ENCODE results near the gene KCTD11.
"Not testable (repeated sequence)": the region's sequence is repeated elsewhere in the genome, so short reads cannot be mapped to it uniquely, and the experiment has no call there.

KCTD11 gene

DNA sequence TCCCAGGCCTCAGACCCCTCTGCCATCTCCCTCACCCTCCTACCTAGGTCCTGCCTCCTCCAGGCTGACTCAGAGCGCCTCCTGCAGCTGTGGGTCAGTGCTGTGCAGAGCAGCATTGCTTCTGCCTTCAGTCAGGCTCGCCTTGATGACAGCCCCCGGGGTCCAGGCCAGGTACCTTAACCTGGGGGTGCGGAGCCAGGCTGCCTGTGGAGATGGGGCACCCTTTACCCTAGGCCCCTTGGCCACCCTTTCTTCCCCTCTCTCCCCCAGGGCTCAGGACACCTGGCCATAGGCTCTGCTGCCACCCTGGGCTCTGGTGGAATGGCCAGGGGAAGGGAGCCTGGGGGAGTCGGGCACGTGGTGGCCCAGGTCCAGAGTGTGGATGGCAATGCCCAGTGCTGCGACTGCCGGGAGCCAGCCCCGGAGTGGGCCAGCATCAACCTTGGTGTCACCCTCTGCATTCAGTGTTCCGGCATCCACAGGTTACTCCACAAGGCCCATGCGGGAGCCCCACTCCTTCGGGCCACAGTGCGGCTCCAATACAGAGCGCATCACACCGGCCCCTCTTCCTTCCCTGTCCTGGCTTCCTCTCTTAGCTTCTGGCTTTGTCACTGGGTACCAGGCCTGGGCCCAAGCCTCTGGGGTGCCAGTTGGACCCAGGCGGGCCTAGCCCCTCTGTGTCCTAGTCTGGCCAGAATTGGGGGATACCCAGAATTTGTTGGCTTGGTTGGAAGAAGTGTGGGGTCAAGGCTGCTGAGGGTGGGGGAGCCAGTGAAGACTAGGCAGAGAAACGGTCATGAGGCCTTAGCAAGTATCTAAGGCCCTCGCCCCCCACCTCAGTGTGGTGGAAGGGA is 5.0 kb upstream of the KCTD11 start:
- no peak for DNase-seq

DNA sequence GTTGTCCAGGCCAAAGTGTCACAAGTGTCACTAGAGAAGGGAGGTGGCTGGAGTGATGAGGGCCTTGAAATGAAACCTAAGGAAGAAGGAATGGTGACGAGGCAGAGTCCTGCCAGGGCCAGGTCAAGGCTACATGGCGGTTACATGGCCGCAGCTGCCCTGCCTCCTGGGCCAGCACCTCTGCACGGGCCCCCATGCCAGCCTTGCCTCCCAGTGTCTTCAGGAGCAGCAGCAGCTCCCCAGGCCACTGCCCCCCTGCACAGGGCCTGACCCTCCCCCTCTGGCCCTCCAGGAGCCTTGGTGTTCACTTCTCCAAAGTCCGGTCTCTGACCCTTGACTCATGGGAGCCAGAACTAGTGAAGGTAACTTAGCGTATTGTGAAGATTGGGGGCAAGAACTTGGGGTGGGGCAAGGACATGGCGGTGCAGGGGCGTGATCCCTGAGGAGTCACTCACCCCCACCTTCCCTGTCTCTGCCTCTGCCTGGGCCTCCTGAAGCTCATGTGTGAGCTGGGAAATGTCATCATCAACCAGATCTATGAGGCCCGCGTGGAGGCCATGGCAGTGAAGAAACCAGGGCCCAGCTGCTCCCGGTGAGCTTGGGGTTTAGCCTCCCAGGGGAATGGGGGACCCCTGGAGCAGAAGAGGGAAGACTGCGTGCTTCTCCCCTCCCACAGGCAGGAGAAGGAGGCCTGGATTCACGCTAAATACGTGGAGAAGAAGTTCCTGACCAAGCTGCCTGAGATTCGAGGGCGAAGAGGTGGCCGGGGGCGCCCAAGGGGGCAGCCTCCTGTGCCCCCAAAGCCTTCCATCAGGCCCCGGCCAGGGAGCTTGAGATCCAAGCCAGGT is 4.1 kb upstream of the KCTD11 start:
- no peak for DNase-seq

DNA sequence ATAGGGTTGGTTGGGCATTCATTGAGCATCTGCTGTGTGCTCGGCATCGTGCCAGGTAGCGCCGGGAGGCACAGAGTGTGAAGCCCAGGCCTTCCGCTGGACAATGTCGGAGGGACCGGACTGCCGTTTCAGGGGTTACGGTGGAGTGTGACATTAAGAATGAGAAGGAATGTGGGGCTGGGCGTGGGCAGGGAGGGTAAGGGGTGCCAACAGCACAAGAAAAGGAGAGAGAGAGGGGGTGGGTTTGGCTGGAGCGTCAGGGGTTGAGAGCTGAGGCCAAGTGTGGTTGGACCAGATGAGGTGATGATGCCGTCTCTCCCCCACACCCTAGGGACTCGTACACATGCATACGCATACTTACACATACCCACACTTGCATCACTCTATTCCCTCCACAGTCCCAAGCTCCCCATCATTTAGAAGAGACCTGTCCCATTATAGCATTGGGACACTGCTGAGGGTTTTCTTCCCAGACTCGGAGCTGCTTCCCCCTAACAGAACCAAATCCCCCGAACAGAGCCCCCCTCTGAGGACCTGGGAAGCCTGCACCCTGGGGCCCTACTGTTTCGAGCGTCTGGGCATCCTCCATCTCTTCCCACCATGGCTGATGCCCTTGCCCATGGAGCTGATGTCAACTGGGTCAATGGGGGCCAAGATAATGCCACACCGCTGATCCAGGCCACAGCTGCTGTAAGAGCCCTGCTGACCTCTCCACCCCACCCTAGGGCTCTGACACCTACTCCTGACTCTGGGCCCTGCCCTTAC is 3.3 kb upstream of the KCTD11 start:
- no peak for DNase-seq

DNA sequence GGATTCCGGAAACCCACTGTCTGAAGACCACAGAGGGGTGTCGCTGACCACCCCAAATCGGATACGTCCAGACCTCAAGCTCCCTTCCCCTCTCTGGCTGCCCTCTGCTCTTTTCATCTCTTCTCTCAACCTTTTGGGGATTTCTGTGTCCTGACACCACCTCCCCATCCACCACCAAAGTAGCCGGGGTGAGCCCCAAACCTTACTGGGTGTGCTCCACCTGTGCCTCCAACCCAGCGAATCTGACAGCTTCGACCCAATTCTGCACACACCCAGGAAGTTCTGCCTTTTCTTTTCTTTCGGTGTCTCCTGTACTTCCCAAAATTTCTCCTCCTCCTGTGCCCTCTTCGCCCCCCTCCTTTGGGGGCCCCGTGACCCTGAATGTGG is 534 bp downstream of the KCTD11 start:
- DNase-seq: peak; percentile 29

DNA sequence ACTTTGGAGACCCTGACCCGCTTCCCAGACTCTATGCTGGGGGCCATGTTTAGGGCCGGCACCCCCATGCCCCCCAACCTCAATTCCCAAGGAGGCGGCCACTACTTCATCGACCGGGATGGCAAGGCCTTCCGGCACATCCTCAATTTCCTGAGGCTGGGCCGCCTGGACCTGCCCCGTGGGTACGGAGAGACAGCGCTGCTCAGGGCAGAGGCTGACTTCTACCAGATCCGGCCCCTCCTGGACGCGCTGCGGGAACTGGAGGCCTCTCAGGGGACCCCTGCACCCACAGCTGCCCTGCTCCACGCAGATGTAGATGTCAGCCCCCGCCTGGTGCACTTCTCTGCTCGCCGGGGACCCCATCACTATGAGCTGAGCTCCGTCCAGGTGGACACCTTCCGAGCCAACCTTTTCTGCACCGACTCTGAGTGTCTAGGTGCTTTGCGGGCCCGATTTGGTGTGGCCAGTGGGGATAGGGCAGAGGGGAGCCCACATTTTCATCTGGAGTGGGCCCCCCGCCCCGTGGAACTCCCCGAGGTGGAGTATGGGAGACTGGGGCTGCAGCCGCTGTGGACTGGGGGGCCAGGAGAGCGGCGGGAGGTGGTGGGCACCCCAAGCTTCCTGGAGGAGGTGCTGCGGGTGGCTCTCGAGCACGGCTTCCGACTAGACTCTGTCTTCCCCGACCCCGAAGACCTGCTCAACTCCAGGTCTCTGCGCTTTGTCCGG is 1.1 kb downstream of the KCTD11 start:
- no peak for DNase-seq

DNA sequence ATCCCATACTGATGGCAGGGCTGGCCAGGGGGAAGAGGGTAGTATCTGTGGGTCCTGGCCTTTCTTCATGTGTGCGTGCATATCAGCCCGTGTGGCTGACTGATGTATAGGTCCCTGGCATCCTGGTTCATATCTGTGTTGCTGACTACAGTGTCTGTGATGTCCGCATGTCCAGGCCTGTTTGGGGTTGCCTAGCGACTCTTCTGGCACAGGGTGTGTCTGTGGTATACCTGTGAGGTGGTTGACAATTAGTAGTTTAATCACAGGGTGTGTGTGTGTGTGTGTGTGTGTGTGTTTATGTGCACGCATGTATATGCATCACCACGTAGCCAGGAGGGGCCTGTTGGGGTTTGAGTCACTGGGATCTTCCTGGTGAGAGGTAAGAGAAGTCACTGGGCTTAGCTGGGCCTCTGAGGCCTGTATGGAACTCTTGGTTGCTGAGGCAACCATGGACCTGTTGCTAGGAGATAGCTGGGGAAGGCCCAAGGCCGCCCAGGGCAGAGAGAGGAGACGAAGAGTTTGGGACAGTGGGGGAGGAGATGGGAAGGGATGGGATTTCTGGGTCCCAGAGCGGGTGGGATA is 2.4 kb downstream of the KCTD11 start:
- no peak for DNase-seq

DNA sequence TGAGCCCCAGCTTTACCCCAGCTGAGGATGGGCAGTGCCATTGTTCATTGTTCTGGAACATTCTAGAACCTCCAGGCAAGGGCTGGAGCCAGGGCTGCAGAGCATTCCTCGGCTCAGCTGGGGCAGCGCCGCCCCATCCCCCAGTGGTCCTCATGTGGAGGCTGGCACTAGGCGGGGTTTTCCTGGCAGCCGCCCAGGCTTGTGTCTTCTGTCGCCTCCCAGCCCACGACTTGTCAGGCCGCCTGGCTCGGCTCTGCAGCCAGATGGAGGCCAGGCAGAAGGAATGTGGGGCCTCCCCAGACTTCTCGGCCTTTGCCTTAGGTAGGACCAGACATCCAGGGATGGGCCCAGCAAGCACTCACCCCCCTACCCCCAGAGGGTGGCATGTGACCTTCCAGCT is 3.1 kb downstream of the KCTD11 start, which contains the start of gene TMEM95:
TSS of gene TMEM95 (plus strand) at position 104 of the 400 bp plus-strand sequence. CDS start at position 153, 49 bp downstream.
- DNase-seq: no peak

DNA sequence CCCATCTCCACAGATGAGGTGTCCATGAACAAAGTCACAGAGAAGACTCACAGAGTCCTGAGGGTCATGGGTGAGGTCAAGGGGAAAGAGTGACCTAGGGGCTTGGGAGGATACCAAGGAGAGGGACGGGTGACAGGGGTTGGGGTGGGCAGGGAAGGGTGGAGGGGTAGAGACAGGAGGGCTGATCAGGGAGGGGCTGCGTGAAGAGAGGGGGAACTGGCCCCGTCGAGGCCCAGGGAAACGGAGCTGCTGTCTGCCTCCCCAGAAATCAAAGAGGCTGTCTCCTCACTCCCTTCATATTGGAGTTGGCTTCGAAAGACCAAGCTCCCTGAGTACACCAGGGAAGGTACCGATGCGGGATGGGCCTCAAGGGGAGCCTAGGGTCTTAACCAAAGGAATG is 3.6 kb downstream of the KCTD11 start:
- no peak for DNase-seq

DNA sequence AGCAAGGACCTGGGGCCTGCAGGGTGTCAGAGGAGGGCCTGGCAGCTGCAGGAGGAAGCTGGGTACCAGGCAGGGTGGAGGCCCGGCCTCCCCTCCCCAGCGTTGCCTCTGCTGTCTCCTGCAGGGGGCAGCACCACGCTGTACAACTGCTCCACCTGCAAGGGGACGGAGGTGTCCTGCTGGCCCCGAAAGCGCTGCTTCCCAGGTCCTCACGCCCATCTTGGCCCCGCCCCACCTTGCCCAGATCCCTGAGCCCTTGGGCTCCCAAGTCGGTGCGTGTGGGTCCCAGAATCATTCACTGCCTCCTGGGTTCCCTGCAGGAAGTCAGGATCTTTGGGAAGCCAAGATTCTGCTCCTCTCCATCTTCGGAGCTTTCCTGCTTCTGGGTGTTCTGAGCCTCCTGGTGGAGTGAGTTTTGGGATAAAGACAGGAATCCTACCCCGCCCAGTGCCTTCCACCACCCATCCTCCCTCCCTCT is 4.1 kb downstream of the KCTD11 start:
- DNase-seq: peak; percentile 85

DNA sequence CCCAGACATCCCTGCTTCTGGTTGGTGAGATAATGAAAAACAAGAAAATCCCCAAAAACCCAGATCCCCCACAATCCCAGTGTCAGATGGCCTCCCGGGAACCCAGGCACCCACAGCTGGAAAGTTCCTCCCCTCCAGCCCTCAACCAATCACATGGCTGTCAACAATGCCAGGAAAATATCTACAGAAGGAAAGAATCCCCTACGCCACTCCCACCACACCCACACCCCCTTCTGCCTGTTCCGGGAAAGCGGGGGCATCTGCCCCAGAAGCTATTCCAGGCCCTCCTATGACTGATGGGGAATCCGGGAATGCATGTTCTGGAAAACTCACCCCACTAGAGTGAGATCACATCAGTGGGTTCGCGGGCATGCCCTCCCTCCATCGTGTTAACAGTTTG is 4.8 kb downstream of the KCTD11 start:
- DNase-seq: no peak

DNA sequence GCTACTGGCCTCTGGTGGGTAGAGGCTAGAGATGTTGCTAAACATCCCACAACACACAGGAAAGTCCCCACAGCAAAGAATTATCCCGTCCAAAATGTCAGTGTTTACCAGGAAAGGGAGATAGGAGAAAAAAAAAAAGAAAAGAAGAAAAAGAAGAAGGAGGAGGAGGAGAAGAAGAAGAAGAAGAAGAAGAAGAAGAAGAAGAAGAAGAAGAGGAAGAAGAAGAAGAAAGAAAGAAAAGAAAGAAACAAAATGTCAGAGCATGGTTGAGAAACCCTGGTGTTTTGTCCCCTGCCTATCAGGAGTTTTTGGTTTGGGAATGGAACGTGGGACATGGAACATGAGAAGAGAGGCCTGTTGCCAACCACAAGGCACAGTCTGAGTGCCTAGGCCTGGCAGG is 5.4 kb downstream of the KCTD11 start:
- no peak for DNase-seq

DNA sequence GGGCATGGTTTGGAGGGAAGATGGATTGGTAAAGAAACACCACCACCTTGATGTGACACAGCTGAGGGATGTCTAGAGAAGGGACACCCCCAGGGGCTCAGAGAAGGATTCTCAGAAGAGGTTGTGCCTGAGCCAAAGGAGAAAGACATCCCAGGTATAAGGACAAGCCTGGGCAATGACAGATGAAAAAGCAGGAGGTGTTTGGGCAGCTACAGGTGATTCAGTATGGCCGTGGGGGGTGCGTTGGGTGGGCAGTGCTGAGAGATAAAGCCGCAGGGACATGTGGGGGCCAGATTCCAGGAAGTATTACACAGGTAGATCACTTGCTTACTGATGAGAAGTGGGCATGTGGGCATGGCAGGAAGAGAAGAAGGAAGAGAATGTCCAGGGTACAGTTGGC is 9.9 kb downstream of the KCTD11 start:
- no peak for DNase-seq

DNA sequence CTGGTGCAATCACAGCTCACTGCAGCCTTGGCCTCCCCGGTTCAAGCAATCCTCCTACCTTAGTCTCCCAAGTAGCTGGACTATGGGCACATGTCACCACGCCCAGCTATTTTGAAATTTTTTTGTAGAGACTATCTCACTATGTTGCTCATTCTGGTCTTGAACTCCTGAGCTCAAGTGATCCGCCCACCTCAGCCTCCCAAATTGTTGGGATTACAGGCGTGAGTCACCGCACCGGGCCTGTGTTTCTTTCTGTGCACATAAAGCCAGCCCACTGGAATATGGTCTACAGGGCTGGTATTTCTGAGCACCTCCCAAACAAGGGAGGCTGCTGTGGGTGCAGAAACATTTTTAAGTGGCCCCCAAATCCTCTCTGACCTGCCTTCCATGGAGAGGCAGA is 11.3 kb downstream of the KCTD11 start:
- no peak for DNase-seq

DNA sequence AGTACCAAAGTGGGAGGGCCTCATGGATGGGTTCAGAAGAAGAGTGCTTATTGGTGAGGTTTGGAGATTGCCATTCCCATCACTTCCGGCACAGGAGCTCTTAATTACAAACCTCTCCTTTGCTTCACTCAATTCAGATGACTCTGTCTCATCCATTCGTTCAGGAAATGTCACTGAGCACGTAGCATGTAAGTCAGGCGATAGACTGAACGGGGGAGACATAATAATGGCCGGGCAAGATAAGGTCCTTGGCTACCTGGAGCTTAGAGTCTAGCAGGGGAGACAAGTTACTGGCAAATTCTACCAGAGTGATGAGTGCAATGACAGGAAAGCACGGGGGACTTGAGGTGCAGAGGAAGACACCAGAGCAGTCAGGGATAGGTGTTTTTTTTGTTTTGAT is 14.0 kb downstream of the KCTD11 start:
- not testable (repeated sequence) for DNase-seq

DNA sequence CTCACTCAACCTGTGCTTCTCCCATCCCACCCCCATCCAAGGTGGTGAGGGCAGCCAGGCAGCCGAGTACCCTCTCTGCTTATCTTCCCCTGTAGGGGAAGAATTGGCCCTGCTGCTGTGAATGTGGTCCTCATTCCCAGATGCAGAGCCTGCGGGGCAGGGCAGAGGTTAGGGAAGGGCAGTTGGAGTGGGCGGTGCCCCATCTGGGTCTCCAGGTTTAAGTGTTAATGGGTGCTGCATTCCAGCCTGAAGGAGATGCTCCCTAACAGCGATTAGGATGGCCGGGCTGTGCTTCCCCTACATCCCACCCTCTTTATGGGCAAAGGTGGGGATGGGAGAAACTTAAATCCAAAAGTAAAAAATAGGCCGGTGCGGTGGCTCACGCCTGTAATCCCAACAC is 15.1 kb downstream of the KCTD11 start:
- no peak for DNase-seq

DNA sequence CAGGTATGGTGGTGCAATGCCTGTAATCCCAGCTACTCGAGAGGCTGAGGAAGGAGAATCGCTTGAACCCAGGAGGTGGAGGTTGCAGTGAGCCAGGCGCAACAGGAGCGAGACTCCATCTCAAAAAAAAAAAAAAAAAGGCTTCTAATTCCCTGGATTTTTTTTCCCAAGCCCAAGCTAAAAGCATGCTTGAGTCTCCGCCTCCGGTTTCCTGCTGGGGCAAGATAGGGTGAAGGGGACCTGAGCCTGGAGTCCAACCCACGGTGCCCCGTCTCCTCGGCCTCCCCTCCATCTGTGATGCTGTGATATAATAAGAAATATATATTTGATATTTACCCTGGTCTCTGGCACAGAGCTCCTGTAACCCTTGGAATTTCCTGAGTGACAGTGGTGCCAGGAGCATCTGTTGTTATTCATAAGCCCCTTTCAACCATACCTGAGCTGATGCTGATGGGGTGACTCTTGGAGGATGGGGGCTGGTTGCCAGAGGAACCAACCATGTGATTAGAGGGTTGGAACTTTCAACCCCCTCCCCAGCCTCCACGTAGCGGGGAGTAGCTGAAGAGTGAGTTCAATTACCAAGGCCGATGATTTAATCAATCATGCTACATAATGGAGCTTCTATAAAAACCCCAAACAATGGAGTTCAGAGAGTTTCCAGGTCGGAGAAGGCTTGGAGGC is 16.1 kb downstream of the KCTD11 start:
- no peak for DNase-seq

DNA sequence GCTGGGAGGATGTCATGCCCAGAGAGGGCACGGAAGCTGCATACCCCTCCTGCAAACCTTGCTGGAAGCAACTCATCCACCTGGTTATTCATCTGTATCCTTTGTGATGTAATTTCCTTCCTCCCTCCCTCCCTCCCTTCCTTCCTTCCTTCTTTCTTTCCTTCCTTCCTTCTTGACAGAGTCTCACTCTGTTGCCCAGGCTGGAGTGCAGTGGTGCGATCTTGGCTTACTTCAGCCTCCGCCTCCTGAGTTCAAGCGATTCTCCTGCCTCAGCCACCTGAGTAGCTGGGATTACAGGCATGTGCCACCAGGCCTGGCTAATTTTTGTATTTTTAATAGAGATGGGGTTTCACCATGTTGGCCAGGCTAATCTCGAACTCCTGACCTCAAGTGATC is 16.6 kb downstream of the KCTD11 start:
- DNase-seq: not testable (repeated sequence)

DNA sequence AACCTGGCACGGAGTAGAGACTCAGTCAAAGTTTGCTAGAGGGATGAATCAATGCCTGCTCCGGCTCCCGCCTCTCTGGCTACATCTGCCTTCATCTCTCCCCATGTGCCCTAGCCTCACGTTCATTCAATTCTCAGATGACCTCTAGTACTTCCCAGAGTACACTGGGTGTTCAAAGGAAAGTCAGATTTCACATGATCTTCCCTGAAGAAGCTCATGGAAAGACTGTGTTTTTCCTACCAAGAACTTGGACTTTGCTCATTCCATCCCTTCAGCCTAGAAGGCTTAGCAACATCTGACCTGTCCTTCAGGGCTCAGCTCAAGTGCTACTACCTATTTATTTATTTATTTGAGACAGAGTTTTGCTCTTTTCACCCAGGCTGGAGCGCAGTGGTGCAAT is 17.9 kb downstream of the KCTD11 start:
- no peak for DNase-seq

DNA sequence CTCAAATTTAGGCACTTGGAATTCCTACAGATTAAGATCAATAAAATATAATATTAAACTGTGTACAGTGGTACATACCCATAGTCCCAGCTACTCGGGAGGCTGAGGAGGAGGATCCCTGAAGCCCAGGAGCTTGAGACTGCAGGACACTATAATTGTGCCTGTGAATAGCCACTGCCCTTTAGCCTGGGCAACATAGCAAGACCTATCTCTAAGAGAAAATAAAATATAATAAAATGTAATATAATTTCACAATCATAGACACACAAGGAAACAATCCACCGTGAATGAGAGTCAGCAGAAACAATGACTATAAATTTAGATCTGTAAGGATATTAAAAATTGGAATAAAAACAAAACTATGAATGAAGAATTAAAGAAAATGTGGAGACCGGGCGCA is 18.9 kb downstream of the KCTD11 start:
- no peak for DNase-seq

DNA sequence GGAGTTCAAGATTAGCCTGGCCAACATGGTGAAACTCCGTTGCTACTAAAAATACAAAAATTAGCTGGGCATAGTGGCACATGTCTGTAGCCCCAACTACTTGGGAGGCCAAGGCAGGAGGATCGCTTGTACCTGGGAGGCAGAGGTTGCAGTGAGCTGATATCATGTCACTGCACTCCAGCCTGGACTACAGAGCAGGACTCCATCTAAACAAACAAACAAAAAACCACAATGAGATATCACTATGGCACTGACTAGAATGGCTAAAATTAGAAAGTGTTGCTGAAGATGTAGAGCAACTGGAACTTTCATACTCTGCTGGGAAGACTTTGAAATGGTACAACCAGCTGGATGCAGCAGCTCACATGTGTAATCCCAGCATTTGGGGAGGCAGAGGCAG is 22.4 kb downstream of the KCTD11 start:
- no peak for DNase-seq

DNA sequence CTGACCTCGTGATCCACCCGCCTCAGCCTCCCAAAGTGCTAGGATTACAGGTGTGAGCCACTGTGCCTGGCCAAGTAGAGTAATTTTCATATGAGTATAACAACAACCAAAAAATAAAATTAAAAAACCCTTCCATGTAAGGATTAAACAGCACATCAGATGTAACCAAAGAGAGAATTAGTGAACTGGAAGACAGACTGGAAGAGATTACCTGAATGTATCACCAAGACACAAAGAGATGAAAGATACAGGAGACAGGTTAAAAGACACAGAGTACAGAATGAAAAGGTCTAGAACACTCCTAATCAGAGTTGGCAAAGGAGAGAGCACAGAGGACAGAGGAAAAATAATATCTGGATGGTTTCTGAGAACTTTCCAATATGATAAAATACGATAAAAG is 27.2 kb downstream of the KCTD11 start:
- no peak for DNase-seq

DNA sequence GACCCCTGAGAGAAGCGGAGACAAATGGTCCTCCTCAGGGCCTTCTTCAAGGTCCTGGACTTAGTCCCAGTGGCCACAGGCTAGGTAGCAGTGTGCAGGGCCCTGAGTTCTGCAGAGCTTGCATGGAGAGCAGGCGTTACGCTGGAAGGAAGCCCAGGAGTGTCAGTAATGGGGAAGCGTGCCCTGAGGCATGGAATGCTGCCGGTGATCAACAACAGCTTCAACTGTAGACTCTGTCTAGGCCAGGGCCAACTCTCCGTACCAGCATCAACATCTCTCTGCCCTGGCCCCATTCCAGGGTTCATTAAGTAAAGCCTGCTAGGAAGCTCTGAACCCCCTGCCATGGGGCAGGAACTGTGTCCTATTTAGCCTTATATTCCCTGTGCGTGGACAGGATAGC is 28.4 kb downstream of the KCTD11 start:
- no peak for DNase-seq

Data from CD4-positive, alpha-beta T cell treated with Interleukin-15 for 1 hour (primary cell).